ENCODE data around the gene DCBLD1. TPM values are rescaled to one million over a fixed set of nuclear protein-coding genes. Genes with fewer than 3 reads are reported as not detected.

DCBLD1 gene
- total and polyA plus RNA-seq, 2 donors from 2014 or later, result 4.1 to 9.6 TPM

DNA sequence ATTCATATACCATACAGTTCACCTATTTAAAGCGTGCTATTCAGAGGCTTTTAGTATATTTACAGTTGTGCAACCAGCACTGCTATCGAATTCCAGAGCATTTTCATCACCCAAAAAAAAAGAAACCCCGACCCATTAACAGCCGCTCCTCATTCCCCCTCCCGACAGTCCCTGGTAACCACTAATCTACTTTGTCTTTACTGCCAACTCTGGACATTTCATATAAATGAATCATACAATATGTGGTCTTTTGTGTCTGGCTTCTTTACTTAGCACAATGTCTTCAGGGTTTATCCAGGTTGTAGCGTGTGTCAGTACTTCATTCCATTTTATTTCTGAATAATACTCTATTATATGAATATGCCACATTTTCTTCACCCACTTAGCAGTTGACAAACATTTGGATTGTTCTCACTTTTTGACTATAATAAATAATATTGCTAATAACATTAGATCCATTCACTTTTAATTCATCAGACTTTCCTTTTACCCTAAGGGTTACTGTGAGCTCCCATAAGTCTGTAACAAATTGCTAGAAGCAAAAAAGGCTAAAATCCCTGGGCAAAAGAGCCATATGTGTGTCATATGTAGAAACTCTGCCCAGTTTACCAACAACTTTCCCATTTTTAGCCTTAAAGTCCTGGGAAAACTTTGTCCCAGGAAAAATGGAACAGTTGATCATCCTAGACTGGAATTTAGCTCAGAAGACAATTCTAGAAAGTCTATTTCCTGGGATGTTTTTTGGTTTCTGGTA is 33.6 kb upstream of the DCBLD1 start:
- FAIRE-seq (no peak), DNase-seq (no peak)
- Histone ChIP-seq H3K9me3 (ENCODE audit: control insufficient read depth in 2 of 3, insufficient read depth in 1 of 3, low read length in 3 of 3) (no peaks in the 10 kb centered on the region), H3K36me3 (ENCODE audit: control insufficient read depth in 2 of 3, insufficient read depth in 3 of 3, low read length in 3 of 3) (no peaks in the 10 kb centered on the region), H3K9ac (ENCODE audit: low read length in 3 of 3) (no peak overlapping the region), H3K27me3 (ENCODE audit: control insufficient read depth, insufficient read depth, low read length) (no peaks in the 10 kb centered on the region), H3K27ac (ENCODE audit: low read depth in 2 of 2, low read length in 2 of 2) (no peak overlapping the region), H3K4me1 (ENCODE audit: control insufficient read depth in 2 of 3, insufficient read depth in 2 of 3, low read depth in 1 of 3, low read length in 3 of 3) (no peaks in the 10 kb centered on the region), H3K4me3 (ENCODE audit: low read length in 3 of 3) (no peak overlapping the region)
- intact Hi-C loops (cut with DNase I), result loop anchor here (5.0 kb wide), 1 partner anchor 108 kb away; no protein-coding TSS in a partner anchor
- TF ChIP-seq, protein P1, sequence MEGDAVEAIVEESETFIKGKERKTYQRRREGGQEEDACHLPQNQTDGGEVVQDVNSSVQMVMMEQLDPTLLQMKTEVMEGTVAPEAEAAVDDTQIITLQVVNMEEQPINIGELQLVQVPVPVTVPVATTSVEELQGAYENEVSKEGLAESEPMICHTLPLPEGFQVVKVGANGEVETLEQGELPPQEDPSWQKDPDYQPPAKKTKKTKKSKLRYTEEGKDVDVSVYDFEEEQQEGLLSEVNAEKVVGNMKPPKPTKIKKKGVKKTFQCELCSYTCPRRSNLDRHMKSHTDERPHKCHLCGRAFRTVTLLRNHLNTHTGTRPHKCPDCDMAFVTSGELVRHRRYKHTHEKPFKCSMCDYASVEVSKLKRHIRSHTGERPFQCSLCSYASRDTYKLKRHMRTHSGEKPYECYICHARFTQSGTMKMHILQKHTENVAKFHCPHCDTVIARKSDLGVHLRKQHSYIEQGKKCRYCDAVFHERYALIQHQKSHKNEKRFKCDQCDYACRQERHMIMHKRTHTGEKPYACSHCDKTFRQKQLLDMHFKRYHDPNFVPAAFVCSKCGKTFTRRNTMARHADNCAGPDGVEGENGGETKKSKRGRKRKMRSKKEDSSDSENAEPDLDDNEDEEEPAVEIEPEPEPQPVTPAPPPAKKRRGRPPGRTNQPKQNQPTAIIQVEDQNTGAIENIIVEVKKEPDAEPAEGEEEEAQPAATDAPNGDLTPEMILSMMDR (IDR thresholded peaks at IDR 0.05; ENCODE audit: borderline replicate concordance, extremely low read depth, insufficient read depth), result no peak

DNA sequence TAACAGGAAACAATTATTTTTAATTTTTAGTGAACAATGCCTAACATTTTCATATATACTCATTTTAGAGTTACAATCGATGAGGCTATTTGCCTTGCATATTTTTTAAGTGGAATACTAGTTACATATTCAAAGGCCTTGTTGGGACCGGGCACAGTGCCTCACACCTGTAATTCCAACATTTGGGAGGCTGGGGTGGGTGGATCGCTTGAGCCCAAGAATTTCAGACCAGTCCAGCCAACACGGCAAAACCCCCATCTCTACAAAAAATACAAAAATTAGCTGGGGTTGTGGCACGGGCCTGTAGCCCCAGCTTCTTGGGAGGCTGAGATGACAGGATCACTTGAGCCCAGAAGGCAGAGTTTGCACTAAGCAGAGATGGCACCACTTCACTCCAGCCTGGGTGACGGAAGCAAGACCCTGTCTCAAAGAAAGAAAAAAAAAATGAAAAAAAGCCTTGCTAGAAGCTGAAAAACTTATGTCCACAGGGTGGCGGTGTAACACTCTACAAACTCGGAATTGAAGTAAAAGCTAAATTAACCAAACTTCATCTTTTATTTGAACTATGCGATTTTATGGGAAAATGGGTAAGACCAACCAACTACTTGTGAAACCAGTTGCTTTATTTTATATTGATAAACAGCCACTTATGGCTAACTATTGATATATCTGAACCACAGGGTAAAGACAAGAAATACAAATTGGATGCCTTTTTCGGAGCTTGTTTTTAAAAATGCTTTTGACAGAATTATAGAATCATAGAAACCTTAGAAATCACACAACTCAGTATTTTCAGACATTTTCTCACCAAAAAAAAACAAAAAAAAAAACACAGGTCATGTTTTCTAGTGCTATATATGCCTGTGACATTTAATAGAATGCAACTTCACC is 32.7 kb upstream of the DCBLD1 start:
- FAIRE-seq (peak; percentile 23), DNase-seq (peak in 4 of 5 donors; percentile 54 to 90 (median 81))
- Histone ChIP-seq H3K27ac (ENCODE audit: low read depth in 2 of 2, low read length in 2 of 2) (no peak overlapping the region), H3K27me3 (ENCODE audit: control insufficient read depth, insufficient read depth, low read length) (no peaks in the 10 kb centered on the region), H3K4me3 (ENCODE audit: low read length in 3 of 3) (no peak overlapping the region), H3K9ac (ENCODE audit: low read length in 3 of 3) (no peak overlapping the region), H3K4me1 (ENCODE audit: control insufficient read depth in 2 of 3, insufficient read depth in 2 of 3, low read depth in 1 of 3, low read length in 3 of 3) (no peaks in the 10 kb centered on the region), H3K9me3 (ENCODE audit: control insufficient read depth in 2 of 3, insufficient read depth in 1 of 3, low read length in 3 of 3) (no peaks in the 10 kb centered on the region), H3K36me3 (ENCODE audit: control insufficient read depth in 2 of 3, insufficient read depth in 3 of 3, low read length in 3 of 3) (no peaks in the 10 kb centered on the region)
- intact Hi-C loops (cut with DNase I), result loop anchor here (5.0 kb wide), 1 partner anchor 108 kb away; no protein-coding TSS in a partner anchor
- TF ChIP-seq, protein P1 (IDR thresholded peaks at IDR 0.05; ENCODE audit: borderline replicate concordance, extremely low read depth, insufficient read depth), result peak; percentile 76

DNA sequence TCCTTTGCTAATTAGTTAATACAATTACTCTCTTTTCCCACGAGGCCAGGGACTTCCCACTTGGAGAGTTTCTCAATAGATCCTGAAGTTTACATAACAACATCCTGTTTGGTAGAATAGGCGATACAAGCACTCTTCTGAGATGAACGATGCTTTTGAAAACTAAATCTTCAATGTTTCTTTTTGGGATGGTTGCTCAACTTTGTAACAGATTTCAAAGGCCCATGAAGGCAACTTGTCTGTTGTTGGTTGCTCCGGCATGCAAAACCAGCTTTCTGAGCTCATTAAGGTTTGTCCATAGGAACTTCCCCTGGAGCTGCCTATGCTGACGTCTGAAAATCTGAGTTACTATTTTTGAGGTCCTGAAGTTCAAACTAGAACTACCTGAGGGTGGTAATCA is 30.8 kb upstream of the DCBLD1 start:
- H3K9ac ChIP-seq (ENCODE audit: low read length in 3 of 3), result no peak overlapping the region
- intact Hi-C loops (cut with DNase I), result no loop called here

More for the DNA sequence above, 30.8 kb upstream of the DCBLD1 start:
- H3K4me1 ChIP-seq (ENCODE audit: control insufficient read depth in 2 of 3, insufficient read depth in 2 of 3, low read depth in 1 of 3, low read length in 3 of 3), result no peaks in the 10 kb centered on the region
- no peaks in the 10 kb centered on the region for H3K27me3 ChIP-seq (ENCODE audit: control insufficient read depth, insufficient read depth, low read length)
- H3K36me3 ChIP-seq (ENCODE audit: control insufficient read depth in 2 of 3, insufficient read depth in 3 of 3, low read length in 3 of 3), result no peaks in the 10 kb centered on the region
- no peaks in the 10 kb centered on the region for H3K9me3 ChIP-seq (ENCODE audit: control insufficient read depth in 2 of 3, insufficient read depth in 1 of 3, low read length in 3 of 3)
- FAIRE-seq (no peak), DNase-seq (no peak)
- H3K27ac ChIP-seq (ENCODE audit: low read depth in 2 of 2, low read length in 2 of 2), result no peak overlapping the region
- TF ChIP-seq, protein P1 (IDR thresholded peaks at IDR 0.05; ENCODE audit: borderline replicate concordance, extremely low read depth, insufficient read depth), result no peak
- H3K4me3 ChIP-seq (ENCODE audit: low read length in 3 of 3), result no peak overlapping the region

Data from kidney (tissue), 14 donors.